Pons (tissue), 1 donor: ENCODE results near the gene XRCC3.
A peak's percentile ranks its signal among the peaks of the same experiment; 100 is the strongest.
"Not testable (repeated sequence)": the region's sequence is repeated elsewhere in the genome, so short reads cannot be mapped to it uniquely, and the experiment has no call there.

Source experiments
- DNase-seq: peaks from one replicate; pipeline ENCODE4 v3.0.0-alpha.2; 2016; ENCODE audit warnings: low spot score

Gene XRCC3

GRCh38 chr14:103693515-103693914, 21.7 kb downstream of the XRCC3 start:
- DNase-seq: no peak

GRCh38 chr14:103692871-103693270, 22.4 kb downstream of the XRCC3 start:
- DNase-seq: no peak

- no peak for DNase-seq
Observed at GRCh38 chr14:103692159-103692558, 23.1 kb downstream of the XRCC3 start.

GRCh38 chr14:103691655-103692054, 23.6 kb downstream of the XRCC3 start:
- not testable (repeated sequence) for DNase-seq

GRCh38 chr14:103690332-103690731, 24.9 kb downstream of the XRCC3 start:
- DNase-seq: no peak

- peak; percentile 85 for DNase-seq
Observed at GRCh38 chr14:103688906-103689902, 26.0 kb downstream of the XRCC3 start.

- no peak for DNase-seq
Observed at GRCh38 chr14:103688441-103688840, 26.8 kb downstream of the XRCC3 start.

GRCh38 chr14:103687712-103688111, 27.5 kb downstream of the XRCC3 start:
- no peak for DNase-seq

GRCh38 chr14:103686831-103687485, 28.3 kb downstream of the XRCC3 start:
- DNase-seq: no peak

GRCh38 chr14:103685276-103686211, 29.7 kb downstream of the XRCC3 start:
- DNase-seq: no peak

GRCh38 chr14:103684871-103685270, 30.4 kb downstream of the XRCC3 start:
- DNase-seq: no peak

- DNase-seq: no peak
Observed at GRCh38 chr14:103684471-103684870, 30.8 kb downstream of the XRCC3 start.

- no peak for DNase-seq
Observed at GRCh38 chr14:103683139-103683538, 32.1 kb downstream of the XRCC3 start.

- no peak for DNase-seq
Observed at GRCh38 chr14:103680491-103681231, 34.6 kb downstream of the XRCC3 start.

- peak; percentile 31 for DNase-seq
Observed at GRCh38 chr14:103679351-103679750, 35.9 kb downstream of the XRCC3 start.

- no peak for DNase-seq
Observed at GRCh38 chr14:103676881-103677675, 38.2 kb downstream of the XRCC3 start.

- no peak for DNase-seq
Observed at GRCh38 chr14:103675957-103676356, 39.3 kb downstream of the XRCC3 start.

GRCh38 chr14:103671911-103672310, 43.3 kb downstream of the XRCC3 start:
- DNase-seq: no peak

- no peak for DNase-seq
Observed at GRCh38 chr14:103669370-103669769, 45.9 kb downstream of the XRCC3 start.

GRCh38 chr14:103668117-103668516, 47.1 kb downstream of the XRCC3 start:
- peak; percentile 17 for DNase-seq
